NCI-H1694 (cell line): ENCODE results near the gene LDB2.
"Not testable (repeated sequence)": the region's sequence is repeated elsewhere in the genome, so short reads cannot be mapped to it uniquely, and the experiment has no call there.

Source experiments
- DNase-seq: peaks from one replicate; lab custom pipeline; 2025; lab: John Stamatoyannopoulos, UW

Gene LDB2

DNA sequence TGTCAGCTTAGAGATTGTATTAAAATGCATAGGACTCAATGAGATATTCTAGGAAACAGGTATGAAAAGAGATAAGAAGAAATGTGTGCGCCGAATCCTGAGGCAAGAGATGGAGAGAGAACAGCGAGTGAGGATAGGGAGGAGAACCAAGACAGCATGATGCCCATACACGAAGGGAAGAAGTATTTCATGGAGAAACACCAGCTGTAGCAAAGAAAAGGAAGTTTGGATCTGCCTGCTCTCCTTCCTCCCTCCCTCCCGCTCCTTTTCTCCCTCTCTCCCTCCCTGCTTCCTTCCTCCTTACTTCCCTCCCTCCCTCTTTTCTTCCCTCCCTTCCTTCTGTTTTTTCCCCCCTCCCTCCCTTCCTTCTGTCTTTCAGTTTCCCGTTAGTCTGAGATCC, 353.6 kb downstream of the LDB2 start:
- DNase-seq, result no peak

DNA sequence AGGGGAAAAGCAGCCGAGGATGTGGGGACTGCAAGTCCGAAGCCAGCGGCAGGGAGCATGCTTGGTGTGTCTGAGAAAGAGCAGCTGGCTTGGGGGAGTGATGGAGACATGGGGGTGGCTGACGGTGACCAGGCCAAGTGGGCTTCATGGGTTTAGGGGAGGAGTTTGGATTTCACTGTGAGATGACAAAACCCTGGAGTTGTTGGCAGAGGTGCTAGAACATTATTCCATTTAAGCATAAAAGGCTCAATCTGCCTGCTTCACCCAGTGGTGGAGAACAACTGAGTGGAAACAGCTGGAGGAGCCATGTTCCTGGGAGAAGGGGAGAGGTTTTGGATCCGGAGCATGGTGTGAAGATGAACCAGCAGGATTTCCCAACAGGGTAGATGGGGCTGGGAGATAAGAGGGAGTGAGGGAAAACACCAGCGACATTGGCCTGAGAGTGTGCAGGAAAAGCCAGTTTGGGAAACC, 354.2 kb downstream of the LDB2 start:
- no peak for DNase-seq

DNA sequence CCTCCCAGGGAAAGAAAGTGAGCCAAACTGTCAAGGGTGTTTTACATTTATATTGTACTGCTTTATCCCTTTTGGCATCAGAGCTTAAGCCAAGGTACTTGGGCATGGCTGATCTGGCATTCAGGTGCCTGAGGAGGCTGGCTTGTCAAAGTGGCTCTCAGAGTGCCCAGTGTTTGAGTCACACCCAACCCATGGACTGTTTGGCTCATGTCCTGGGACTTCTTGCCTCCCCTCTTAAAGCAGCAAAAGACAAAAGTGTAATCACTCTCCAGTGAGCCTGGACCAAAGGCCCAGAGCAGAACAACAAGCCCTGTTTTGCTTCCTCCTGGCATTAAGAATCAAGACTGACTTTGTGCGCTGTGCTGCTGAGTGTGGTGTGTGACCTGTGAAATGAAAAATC, 360.5 kb downstream of the LDB2 start:
- DNase-seq, result no peak

DNA sequence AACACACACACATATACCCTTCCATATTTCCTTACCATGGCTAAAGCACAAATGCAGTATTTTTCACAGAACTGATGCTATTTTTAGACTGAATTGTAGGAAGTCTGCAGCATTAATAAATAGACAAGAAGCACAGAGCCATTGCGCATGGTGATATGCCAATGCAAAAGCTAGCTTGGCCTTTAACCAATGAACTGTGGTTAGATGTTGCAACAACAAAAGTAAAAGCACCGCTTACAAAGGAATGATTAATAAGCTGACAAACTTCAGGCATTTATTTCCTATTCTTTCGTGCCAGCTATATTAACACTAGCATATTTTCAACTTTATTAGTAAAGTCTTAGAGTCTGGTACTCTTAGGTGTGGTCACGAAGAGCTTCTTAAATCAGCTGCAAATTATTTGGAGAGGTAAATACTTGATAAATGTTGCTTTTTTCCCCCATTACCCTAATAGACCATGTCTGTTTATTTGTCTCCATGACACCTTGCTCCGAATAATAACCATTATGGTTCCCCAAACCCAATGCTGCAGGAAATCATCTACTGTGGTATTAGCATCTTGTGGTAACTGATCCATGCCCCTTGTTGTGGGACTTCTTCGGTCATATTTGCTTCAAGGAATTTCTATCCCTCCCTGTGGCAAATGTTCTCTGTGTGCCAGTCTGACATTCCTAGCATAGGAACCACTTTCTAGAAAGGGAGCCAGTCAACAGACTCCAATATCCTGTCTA, 366.0 kb downstream of the LDB2 start:
- no peak for DNase-seq

DNA sequence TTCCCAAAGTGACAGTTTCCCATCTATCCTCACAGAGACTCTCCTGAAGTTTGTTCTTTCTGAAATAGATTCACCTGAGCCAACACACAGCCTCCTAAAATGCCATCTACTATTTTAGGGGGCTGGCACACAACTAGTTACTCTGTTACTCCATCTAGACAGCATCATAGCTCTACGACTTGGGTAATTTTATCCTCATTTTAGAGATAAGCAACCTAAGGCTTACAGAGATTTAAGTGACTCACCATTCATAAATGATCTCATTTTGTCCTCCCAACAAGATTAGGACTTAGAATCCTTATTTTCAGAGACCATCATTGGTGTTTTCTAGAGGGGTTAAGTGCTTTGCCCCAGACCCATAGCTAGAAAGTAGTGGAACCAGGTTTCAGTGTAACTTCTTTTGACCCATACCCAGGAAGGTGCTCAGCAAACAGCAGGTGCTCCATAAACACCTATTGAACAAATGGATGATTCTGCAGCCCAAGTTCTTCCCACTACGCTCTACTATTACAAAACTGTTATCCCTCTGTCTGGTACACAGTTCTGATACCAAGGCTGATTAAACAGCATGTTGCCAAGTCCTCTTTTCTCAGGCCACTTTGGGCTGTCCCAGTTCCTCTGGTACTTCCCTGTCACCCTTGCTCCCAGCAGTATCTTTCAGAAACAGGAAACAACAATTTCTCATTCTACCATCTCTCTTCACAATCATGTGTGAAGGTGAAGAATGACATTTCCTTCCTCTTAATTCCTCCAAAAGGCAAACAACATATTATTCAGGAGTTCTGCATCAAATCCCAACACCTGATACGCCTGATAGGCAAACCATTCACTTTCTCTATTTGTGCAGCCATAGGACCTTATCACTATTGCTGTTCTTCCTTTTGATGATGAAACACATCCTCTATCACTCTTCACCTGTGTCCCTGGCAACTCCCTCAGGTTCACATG, 367.5 kb downstream of the LDB2 start:
- DNase-seq, result no peak

DNA sequence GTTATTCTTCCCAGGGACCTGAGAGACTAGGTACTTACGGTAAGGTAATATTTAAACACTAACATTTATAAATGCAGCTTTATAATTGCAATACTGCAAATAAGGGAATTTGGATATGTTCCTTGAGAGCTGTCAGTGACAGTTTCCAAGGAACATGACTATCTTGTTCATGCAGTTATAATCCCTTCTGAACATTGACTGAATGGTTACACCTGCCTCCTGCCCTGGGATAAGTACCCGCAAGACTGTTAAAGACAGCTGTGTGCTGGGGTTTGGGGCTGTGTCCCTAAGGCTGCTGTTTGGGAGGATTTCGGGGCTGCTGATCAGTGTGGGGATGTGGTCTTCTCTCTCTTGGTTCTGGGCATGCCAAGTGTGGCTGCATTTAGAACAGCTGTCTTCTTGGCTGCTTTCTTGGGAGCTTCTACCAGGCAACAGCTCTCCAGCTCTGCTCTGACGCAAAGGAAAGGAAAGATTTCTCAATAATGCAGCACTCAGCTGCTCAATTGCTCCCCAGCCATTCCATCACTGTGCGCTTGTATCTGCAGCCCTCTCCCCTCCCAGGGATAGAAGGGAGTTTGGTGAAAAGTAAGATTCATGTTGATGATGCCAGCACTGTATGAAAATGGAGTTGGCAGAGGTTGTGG, 373.4 kb downstream of the LDB2 start:
- no peak for DNase-seq

DNA sequence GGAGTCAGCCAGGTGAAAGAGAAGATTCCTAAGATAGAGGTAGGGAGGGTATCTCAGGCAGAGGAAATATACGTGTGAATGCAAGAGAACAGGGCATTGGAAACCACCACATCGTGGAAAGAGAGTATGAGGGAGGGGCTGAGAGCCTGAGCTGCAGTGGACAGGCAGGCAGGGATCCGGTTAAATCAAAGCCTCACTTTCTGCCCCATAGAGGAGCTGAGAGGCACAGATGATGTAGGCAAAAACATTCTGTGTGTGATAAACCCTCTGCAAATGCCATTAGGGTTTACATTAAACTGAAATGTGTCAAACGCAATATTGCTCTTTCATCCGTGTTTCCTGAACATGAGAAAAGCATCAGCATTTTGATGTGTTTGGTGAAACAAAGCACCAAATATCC, 374.0 kb downstream of the LDB2 start:
- DNase-seq, result no peak

DNA sequence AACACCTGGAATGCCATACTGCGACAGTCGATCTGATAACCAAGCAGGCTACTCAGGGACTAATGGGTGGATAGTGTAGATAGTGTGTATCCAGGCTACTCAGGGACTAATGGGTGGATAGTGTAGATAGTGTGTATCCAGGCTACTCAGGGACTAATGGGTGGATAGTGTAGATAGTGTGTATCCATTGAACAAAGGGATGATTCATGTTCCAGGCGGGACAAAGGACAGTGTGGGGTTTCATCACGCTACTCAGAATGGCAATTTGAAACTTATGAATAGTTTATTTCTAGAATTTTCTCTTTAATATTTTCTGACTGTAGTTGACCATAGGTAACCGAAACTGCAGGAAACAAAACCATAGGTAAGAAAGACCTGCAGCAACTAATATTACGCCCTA, 374.9 kb downstream of the LDB2 start:
- not testable (repeated sequence) for DNase-seq

DNA sequence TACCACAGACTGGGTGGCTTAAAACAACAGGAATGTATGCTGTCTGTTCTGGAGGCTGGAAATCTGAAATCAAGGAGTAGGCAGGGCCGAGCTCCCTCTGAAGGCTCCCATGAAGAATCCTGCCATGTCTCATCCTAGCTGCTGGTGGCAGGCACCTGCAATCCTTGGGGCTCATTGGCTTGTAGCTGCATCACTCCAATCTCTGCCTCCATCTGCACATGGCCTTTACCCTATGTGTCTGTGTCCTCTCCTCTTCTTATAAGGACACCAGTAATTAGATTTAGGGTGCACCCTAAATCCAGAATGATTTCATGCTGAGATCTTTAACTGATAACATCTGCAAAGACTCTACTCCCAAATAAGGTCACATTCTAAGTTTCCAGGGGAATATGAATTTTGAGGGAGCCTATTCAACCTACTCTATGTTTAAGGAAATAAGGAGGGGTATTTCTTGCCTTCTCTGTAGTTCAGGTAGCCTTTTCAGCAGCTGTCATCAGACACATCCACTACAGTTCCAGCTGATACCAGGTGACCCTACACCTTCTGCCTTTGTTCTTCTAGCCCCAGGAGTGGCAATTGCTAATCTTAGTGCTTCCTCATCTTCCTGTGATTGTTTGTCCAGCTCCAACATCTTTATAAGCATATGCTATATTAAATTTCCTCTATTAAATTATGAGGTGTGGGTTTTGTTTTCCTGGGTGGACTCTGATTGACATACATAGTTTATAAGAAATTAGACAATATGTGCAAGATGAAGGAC, 377.1 kb downstream of the LDB2 start:
- no peak for DNase-seq

DNA sequence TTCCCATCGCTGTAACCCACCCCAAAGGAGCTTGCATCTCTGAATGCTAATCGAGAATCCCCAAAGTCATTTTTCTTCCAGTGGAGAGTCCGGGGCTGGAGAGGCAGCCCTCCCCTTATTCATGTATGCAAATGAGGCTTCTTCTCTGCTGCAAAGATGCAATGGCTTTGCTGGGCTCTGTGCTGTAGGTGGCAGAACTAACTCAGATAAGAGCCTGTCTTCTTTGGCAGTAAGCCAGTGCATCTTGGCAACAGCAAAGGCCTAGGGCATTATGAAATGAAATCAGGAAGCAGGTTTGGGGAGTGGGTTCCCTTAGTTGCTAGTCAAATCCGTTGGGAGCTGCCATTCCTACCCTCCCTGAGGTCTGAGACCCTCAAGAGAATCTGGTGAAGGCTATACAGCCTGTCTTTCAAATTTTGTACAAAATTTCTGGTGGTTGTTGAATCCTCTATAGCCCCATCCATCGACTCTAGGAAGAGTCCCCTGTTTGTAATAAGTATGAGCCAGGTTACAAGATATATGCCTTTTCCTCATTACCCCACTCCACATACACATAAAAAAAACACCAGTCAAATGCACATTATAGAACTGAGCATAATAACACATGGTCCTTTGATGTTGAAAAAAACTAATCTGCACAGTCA, 381.5 kb downstream of the LDB2 start:
- no peak for DNase-seq

DNA sequence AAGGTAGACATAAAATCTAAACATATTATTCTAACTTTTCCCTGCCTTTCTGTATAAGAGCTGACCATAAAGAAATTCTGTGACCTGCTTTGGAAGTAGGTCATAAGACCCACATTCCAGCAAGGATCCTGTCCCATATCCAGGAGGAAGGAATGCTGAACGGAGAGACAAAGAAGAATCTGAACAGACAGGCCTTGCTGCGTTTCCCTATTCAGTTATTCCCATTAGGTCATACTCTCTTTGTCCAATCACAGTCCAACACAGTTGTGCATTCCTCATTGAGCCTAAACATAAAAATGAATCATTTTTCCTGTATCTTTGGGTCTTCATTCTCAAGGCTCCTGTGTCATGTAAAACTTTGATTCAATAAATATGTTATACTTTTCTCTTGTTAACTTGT, 384.6 kb downstream of the LDB2 start:
- no peak for DNase-seq

DNA sequence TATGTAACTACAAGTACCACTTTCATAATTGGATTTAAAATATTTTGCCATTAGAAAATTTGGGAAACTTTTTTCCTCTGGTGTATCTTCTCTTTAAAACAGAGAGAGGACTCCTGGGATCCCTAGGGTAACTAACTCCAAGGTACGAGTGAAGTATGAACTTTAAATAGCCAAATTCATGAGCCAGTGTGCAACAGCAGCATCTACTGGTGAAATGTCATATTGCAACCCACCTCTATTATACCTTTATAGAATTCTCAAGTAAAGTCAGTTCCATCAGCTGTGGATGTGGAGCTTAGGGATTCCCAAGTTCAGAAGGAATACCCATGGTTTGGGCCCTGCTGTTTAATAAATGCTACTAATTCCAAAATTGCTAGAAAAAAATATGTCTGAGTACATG, 389.5 kb downstream of the LDB2 start:
- no peak for DNase-seq

DNA sequence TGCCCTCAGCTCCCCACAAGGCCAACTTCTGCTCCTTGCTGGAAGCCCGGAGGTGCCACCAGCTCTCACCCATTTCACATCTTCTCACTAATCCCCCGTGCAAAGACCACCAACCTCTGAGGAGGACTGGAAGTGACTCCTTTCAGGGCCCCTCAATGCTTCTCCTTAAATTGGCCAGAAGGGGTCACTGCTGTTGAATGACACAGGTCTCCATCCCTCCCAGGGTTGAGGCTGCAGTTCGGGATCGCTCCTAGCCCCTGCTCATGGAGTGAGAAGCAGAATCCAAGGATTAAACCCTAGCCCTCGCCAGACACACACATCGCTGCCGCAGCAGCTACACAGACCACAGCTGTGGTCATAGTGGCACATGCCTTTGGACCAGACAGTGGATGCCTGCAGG, 392.7 kb downstream of the LDB2 start:
- DNase-seq, result no peak

DNA sequence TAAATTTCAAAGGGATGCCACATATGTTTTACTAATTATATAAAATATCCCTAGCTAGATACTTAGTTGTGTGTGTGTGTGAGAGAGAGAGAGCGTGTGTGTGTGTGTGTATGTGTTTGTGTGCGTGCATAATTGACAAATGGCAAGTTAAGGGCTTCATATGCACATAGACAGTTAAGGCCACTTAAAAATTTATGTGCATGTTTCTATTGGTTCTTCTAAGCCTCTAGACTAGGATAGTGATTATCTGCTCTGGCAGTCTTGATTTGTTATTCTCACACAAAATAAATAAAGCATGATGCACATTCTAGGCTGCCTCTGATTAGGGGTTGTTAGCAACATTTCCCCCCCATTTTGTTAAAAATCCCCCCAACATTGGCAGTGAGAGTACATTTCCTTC, 393.2 kb downstream of the LDB2 start:
- no peak for DNase-seq

DNA sequence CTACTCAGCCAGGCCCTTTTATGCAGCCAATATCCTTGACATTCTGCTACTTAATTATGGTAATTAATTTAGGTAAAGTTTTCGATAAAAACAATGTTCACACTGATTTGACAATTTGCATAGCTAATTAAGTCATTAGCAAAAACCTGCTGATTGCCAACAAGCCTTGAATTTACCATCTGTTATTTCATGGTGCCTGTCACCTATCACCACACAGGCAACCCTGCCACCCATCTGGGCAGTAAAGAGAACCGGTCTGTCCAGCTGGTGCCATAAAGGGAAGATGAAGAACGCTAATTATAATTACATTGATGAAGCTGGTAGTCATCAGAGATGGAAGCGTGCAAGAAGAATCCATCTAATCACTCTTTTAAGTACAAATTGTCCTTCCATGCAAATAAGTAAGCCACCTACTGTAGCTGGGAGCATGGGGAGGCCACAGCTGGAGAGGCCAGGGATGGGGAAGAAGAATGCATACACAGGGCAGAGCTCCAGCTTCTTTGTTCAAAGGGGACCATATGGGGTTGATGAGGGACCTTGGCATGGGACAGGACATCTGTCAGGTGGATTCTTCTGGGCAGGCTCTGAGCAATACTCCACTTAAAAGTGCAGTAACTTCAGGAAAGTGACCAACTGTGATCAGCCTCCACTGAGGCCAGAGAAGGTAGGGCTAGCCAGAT, 394.9 kb downstream of the LDB2 start:
- DNase-seq, result no peak

DNA sequence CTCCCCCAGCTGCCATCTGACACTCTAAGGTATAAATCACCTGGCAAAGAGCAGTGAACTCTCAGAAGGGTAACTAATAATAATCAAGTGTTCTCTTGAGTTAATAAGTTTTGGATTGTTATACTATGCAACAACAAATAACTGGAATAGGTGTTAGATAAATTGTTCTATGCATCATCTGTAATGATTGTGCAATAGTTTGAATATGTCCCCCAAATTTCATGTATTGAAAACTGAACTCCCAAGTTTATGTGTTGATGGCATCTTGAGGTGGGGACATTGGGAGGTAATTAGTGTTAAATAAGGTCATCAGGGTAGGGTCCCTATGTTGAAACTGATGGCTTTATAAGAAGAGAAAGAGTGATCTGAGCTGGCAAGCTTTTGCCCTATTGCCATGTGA, 399.5 kb downstream of the LDB2 start:
- no peak for DNase-seq

DNA sequence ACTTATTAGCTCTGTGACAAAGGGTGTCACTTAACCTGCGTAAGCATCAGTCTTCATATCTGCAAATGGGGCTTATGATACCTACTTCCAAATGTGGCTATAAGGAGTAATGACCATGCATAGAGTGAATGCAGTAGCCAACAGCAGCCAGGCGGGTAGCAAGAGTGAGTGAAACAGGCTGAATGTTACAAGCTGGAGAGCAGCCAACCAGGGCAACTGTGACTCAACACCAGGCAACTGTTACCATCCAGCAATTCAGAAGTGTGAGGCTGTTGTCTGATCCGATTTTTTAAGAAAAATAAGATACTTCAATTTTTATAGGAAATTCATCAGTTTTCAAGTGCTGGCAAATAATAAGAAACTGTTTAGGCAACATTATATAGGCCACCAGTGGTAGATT, 401.9 kb downstream of the LDB2 start:
- DNase-seq, result no peak

DNA sequence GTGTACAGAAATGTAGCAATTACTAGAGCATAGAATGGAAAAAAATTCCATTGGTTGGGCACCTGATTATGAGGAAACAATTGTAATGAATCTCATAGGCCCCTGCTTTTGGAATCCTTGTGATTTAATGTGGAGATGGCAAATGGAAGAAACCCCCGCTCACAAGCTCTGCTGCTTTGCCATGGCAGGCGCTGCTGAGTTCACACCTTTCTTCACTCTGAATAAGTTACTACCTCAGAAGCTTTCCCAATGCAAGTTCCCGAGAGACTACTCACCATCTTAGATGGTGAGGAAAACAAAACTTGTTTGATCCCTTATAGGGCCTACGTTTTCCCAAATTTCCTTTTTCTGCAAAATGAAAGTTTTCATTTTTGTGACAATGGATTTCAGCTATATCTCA, 405.6 kb downstream of the LDB2 start:
- DNase-seq, result no peak

DNA sequence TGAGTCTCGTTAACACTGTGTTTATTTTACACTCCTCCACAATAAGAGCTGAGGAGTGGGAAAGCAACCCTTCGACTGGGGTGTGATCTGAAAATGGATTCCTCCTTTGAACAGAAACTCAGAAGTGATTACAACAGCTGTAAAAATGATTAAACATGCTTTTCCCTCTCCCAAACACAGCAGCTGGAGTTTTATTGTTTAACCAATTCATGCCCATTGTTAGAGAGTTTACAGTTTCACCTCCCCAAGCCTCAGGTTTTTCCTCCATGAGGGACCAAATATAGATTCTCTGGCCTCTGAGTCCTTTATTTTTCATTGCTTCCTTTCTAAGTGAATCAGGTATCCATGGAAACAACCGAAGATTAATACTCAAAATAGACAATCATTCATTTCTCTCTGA, 409.2 kb downstream of the LDB2 start:
- DNase-seq, result no peak

DNA sequence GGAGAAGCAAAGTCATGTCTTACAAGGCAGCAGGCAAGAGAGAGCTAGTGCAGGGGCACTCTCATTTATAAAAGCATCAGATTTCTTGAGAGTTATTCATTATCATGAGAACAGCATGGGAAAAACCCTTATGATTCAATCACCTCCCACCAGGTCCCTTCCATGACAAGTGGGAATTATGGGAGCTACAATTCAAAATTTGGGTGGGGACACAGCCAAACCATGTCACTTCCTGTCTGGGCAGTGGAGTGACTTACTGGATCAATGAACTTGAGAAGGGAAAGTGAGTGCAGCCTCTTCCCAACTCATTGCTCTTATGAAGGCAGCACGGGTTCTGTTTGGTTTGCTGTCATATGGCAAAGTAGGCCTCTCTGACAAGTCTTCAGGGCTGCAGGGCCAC, 410.4 kb downstream of the LDB2 start:
- no peak for DNase-seq

DNA sequence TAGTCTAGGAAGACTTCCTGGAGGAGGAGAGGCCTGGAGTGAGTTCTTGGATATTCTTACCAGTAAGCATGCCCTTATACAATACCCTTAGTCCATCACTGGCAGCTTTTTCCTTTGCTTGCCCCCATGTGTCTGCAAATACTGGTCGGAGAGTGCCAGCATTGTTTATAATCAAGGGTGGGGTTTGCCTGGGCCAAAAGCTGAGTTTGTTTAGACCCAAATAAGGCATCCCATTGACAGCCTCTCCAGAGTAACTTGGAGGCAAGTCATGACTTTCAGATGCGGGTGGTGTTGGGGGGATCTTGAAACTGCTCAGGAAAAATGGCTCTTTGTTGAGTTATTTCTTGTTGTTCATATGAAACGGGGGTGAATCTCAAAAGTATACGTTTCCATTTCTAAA, 413.7 kb downstream of the LDB2 start:
- DNase-seq, result no peak
